Osteoblast (primary cell): ENCODE measurements around the gene ADD1. TPM values are rescaled to one million over a fixed set of nuclear protein-coding genes. Genes with fewer than 3 reads are reported as not detected.
A peak's percentile ranks its signal among the peaks of the same experiment; 100 is the strongest.
"Not testable (repeated sequence)": the region's sequence is repeated elsewhere in the genome, so short reads cannot be mapped to it uniquely, and the experiment has no call there.

ENCODE experiments used
- DNase-seq: peaks from one replicate; pipeline ENCODE4 v3.0.0; 2011; ENCODE audit warnings: low spot score, mixed read lengths; ENCODE audit not compliant: insufficient read length; ENCODE audit errors: missing footprints
- H2AFZ ChIP-seq: 2 replicates; pipeline ENCODE4 v1.6.0; 2011; ENCODE audit warnings: mild to moderate bottlenecking, low read length
- H3K27ac ChIP-seq: 2 replicates; pipeline ENCODE4 v1.5.1; 2011; ENCODE audit warnings: mild to moderate bottlenecking, low read depth, low read length, moderate library complexity
- H3K27me3 ChIP-seq: 2 replicates; pipeline ENCODE4 v1.6.0; 2012; ENCODE audit warnings: mild to moderate bottlenecking, control low read depth, inconsistent platforms, low read length, moderate library complexity; ENCODE audit not compliant: insufficient read depth
- H3K36me3 ChIP-seq: 2 replicates; pipeline ENCODE4 v1.5.1; 2011; ENCODE audit warnings: mild to moderate bottlenecking, low read length, control low read depth, moderate library complexity; ENCODE audit not compliant: insufficient read depth
- H3K4me1 ChIP-seq: 2 replicates; pipeline ENCODE4 v1.5.1; 2011; ENCODE audit warnings: mild to moderate bottlenecking, low read length, control low read depth, moderate library complexity; ENCODE audit not compliant: insufficient read depth
- H3K4me2 ChIP-seq: 2 replicates; pipeline ENCODE4 v1.6.0; 2011; ENCODE audit warnings: mild to moderate bottlenecking, low read length; ENCODE audit not compliant: insufficient read depth
- H3K4me3 ChIP-seq: fragments of 200-600 bp; sonication (generic); 3 replicates; pipeline ENCODE4 v1.5.1; 2012; ENCODE audit warnings: mild to moderate bottlenecking, low read length, inconsistent platforms; ENCODE audit not compliant: insufficient read depth
- H3K79me2 ChIP-seq: 2 replicates; pipeline ENCODE4 v1.6.0; 2012; ENCODE audit warnings: mild to moderate bottlenecking, low read length, control low read depth, inconsistent platforms; ENCODE audit not compliant: insufficient read depth
- H3K9me3 ChIP-seq: 2 replicates; pipeline ENCODE4 v1.5.1; 2011; ENCODE audit warnings: low read depth, low read length, control low read depth
- H4K20me1 ChIP-seq: 2 replicates; pipeline ENCODE4 v1.6.0; 2012; ENCODE audit warnings: mild to moderate bottlenecking, low read length, control low read depth; ENCODE audit not compliant: insufficient read depth
- CTCF ChIP-seq: IDR thresholded peaks from 2 replicates; pipeline ENCODE4 v1.5.1; 2011; ENCODE audit warnings: mild to moderate bottlenecking, low read depth, low read length, moderate library complexity; ENCODE audit errors: extremely low read depth
- total RNA-seq: library from RNA; depleted of rRNA; stranded (reverse); fragments of >200 nt; gene quantifications from 2 replicates; pipeline ENCODE4 v1.2.3, GENCODE V29; 2012

The ADD1 gene
- total RNA-seq, 1 donor = 200 TPM

DNA sequence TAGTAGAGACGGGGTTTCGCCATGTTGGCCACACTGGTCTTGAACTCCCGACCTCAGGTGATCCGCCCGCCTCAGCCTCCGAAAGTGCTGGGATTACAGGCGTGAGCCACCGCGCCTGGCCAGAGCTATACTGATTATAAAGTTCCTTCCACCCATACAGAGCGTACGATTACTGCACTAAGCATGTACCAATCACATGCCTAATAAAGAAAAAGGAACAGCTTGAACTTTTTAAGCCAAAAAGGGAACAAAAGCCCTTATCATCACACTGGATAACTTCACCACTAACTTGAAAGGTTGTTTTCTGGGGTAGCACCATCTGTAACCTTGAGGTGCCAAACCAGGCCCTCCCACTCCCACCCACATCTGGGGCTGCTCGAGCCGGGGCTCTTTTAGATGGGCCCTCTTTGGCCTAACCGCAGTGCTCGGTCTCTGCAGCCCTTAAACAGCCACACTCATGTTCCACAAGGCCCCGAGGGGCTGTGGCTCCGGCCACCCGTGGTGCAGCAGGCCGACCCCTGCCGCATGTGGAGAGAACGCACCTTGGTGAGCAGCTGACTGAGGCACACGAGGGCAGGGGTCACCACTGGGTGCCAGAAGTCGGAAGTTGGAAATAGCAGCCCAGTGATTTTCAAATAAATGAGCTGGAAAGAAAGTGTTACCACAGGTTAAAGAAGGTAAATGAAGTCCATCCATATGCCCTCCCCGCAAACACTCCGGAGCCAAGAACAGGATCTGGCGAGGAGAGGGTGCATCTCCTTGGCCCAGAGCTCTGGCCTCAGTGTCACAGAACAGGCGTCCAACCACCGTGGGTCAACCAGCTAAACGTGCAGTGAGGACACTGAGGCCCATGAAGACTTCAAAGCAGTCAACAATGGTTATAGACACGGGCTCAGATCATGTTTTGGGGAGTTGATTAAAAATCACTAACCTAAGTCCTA lies 101.2 kb downstream of the ADD1 start:
- peak; percentile 37 for DNase-seq
- H3K9me3 ChIP-seq = no peaks in the 10 kb centered on the region
- H2AFZ ChIP-seq = no peak overlapping the region
- peaks cover 91% of the 10 kb centered on the region for H3K36me3 ChIP-seq
- no peaks in the 10 kb centered on the region for H3K4me1 ChIP-seq
- H4K20me1 ChIP-seq = no peaks in the 10 kb centered on the region
- no peak overlapping the region for H3K27ac ChIP-seq
- no peaks in the 10 kb centered on the region for H3K27me3 ChIP-seq
- TF ChIP-seq CTCF = no peak
- H3K4me3 ChIP-seq = no peak overlapping the region
- peaks cover 9% of the 10 kb centered on the region for H3K79me2 ChIP-seq
- no peak overlapping the region for H3K4me2 ChIP-seq

GRCh38 chr4:2945619-2946604 lies 102.3 kb downstream of the ADD1 start:
- not testable (repeated sequence) for H4K20me1 ChIP-seq, H3K27ac ChIP-seq, H3K4me2 ChIP-seq, H3K4me1 ChIP-seq, H3K9me3 ChIP-seq, H2AFZ ChIP-seq, H3K4me3 ChIP-seq, H3K27me3 ChIP-seq
- peaks cover 91% of the 10 kb centered on the region for H3K36me3 ChIP-seq
- peaks cover 11% of the 10 kb centered on the region for H3K79me2 ChIP-seq
- peak; percentile 85 for DNase-seq

GRCh38 chr4:2946812-2947600 lies 103.4 kb downstream of the ADD1 start:
- no peak overlapping the region for H3K27ac ChIP-seq
- no peaks in the 10 kb centered on the region for H3K9me3 ChIP-seq
- H2AFZ ChIP-seq = no peak overlapping the region
- no peak overlapping the region for H3K4me2 ChIP-seq
- peak; percentile 60 for DNase-seq
- no peaks in the 10 kb centered on the region for H3K4me1 ChIP-seq
- no peaks in the 10 kb centered on the region for H3K27me3 ChIP-seq
- H3K79me2 ChIP-seq = peaks cover 13% of the 10 kb centered on the region
- no peak for TF ChIP-seq CTCF
- H3K4me3 ChIP-seq = no peak overlapping the region
- H4K20me1 ChIP-seq = no peaks in the 10 kb centered on the region
- peaks cover 91% of the 10 kb centered on the region for H3K36me3 ChIP-seq

GRCh38 chr4:2947926-2948325 lies 104.3 kb downstream of the ADD1 start:
- Histone ChIP-seq H3K4me2 (no peak overlapping the region), H3K9me3 (no peaks in the 10 kb centered on the region), H2AFZ (no peak overlapping the region), H3K36me3 (peaks cover 94% of the 10 kb centered on the region), H3K79me2 (peaks cover 13% of the 10 kb centered on the region), H3K4me1 (no peaks in the 10 kb centered on the region), H3K4me3 (no peak overlapping the region), H3K27me3 (no peaks in the 10 kb centered on the region), H4K20me1 (no peaks in the 10 kb centered on the region), H3K27ac (no peak overlapping the region)
- peak; percentile 51 for DNase-seq
- TF ChIP-seq CTCF = no peak
